AG09309 (cell line): ENCODE measurements around the gene DACT2.

ENCODE experiments used
- DNase-seq: peaks from one replicate; pipeline ENCODE4 v3.0.0-alpha.2; 2010; ENCODE audit warnings: low read depth
- H3K4me3 ChIP-seq: 2 replicates; pipeline ENCODE4 v1.5.1; 2011; ENCODE audit warnings: mild to moderate bottlenecking, low read depth, low read length, moderate library complexity; ENCODE audit not compliant: control insufficient read depth
- TF ChIP-seq, protein P1 (sequence below): IDR thresholded peaks from 2 replicates; pipeline ENCODE4 v1.5.1; 2011; ENCODE audit warnings: mild to moderate bottlenecking, low read depth, low read length, inconsistent platforms; ENCODE audit not compliant: insufficient read depth, control insufficient read depth; ENCODE audit errors: missing control alignments

Gene DACT2

DNA sequence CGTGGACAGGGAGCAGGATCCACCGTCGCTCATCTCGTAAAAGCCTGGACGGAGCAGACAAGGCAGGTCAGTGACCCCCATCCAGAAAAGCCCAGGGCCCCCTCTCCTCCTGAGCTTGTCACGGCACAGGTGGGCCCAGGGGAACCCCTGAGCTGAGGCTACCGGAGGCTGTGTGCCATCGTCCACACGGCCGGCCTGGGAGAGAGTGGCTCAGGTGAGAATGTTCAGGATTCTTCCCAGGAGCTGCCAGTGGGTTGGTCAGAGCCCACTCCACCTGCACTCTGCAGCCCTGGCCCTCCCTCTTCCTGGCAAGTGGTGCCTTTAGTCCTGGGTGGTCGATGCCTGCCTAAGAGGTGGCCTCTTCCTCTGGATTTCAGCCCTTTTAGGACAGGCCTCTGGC, 9.2 kb downstream of the DACT2 start:
- DNase-seq: no peak
- TF ChIP-seq, protein P1, sequence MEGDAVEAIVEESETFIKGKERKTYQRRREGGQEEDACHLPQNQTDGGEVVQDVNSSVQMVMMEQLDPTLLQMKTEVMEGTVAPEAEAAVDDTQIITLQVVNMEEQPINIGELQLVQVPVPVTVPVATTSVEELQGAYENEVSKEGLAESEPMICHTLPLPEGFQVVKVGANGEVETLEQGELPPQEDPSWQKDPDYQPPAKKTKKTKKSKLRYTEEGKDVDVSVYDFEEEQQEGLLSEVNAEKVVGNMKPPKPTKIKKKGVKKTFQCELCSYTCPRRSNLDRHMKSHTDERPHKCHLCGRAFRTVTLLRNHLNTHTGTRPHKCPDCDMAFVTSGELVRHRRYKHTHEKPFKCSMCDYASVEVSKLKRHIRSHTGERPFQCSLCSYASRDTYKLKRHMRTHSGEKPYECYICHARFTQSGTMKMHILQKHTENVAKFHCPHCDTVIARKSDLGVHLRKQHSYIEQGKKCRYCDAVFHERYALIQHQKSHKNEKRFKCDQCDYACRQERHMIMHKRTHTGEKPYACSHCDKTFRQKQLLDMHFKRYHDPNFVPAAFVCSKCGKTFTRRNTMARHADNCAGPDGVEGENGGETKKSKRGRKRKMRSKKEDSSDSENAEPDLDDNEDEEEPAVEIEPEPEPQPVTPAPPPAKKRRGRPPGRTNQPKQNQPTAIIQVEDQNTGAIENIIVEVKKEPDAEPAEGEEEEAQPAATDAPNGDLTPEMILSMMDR: no peak
- H3K4me3 ChIP-seq: no peak overlapping the region

DNA sequence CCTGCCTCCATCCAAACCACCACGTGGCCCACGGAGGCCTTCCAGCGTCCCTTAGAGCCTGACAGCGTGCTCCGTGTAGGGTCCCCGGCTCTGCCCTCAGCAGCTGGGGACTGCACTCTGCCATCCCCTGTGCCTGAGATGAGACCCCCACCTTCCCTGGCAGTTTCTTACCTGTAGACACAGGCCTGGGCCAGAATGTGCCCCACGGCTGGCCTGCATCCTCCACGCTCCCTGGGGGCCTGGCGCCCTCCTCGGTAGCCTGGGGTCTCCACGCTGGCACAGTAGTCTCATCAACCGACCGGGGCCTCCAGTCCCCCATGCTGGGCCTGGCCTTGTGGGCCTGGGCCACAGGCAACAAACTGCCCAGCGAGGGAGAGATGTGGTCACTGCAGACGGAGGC, 9.6 kb downstream of the DACT2 start:
- no peak overlapping the region for H3K4me3 ChIP-seq
- DNase-seq: no peak
- TF ChIP-seq, protein P1: no peak

DNA sequence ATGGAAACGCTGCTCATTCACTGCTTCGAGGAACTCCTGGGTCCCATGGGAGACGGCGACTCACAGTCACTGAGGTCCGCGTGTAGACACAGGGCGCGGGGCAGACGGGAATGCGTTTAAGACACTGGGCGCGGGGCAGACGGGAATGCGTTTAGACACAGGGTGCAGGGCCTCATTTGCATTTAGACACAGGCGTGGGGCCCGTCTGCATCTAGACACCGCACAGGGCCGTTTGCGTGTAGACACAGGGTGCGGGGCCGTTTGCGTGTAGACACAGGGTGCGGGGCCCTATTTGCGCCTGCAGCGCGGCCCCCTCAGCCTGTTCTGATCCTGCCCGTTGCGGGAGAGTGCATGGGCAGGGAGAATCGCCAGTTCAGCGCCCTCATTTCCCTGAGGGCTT, 10.4 kb downstream of the DACT2 start:
- TF ChIP-seq, protein P1: no peak
- DNase-seq: no peak
- H3K4me3 ChIP-seq: no peak overlapping the region

DNA sequence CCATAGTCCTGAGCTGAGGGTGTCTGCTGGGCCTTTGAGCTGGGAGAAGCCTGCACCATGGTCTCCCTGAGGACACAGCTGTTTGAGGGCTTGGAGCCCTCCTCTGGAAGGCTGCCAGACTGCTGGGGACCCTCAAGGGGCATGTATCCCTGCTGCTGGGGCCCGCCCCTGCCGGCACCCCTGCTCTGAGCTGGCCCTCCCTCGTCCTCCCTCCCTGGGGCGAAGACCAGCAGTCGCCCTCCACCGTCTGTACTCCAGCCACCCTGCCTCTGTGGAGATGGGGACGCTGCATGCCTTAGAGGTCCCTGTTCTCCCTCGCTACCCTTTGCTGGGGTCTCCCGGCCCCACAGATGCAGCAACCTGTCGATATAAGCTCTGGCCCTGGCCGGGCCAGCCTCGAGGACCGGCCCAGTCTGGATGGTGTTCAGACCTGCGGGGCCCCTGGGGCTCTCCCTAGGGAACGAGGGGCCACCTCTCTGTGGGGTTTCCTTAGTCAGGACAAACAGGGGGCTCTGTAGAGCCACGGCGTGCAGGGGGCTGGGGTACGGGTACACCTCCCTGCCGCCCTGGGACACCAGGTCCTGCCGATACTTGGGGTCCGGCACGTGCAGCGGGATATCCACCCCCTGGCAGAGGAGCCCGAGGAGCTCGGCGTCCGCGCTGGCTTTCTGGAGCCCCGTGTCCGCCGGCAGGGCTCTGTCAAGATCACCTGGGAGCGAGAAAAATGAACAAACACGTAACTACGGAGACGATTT, 11.0 kb downstream of the DACT2 start:
- no peak for DNase-seq
- TF ChIP-seq, protein P1: no peak
- H3K4me3 ChIP-seq: no peak overlapping the region

DNA sequence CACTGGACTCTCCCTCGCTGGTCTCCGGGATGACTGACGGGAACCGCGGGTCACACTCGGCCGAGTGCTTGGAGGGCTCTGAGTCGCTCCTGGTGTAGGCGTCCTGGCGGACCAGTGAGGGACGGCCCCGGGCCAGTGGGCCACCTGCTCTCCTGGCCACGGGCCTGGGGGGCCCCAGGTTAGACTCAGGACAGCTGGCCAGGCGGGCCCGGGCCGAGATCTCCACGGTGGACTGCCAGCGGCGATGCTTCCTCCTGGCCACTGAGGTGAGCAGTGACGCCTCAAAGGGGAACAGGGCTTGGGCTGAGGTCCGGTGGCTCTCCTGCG, 11.9 kb downstream of the DACT2 start:
- no peak for DNase-seq
- TF ChIP-seq, protein P1: no peak
- no peak overlapping the region for H3K4me3 ChIP-seq

DNA sequence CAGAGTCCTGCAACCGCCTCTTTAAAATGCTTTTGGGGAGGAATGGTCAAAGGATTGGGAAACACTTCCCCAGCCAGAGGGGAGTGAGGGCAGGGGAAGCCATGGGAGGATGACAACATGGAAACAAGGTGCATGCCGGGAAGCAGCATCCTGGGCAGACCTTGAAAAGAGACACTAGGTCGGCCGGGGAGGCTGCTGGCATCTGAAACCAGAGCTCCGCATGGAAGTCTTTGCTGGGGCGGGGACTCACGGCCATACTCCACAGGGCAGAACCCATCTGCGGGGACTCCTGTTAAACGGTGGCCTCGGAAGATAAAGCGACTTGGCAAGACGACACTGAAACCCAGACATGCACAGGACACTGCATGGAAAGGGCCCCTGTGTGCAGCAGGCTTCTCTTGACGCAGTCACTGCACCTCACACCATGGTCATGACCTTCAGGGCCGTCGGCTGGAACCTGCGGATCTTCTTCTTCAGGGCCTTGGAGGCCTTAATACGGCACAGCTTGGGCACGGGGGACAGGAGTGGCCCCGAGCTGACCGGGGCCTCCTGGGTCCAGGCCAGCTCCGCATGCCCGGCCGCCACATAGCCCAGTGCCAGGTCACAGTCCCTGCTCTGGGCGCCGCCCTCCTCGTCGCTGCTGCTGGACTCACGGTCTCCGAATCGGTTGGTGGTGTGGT, 12.4 kb downstream of the DACT2 start:
- no peak overlapping the region for H3K4me3 ChIP-seq
- no peak for DNase-seq
- TF ChIP-seq, protein P1: no peak
